HUES6 (cell line): ENCODE measurements around the gene PDPR.
"Not testable (repeated sequence)": the region's sequence is repeated elsewhere in the genome, so short reads cannot be mapped to it uniquely, and the experiment has no call there.

Experiments used
- H3K27ac ChIP-seq: 2 replicates; pipeline ENCODE4 v1.7.0; 2013; ENCODE audit warnings: low read depth, mild to moderate bottlenecking, low read length, inconsistent platforms
- H3K27me3 ChIP-seq: 2 replicates; pipeline ENCODE4 v1.6.1; 2013; ENCODE audit warnings: low read length; ENCODE audit not compliant: control insufficient read depth, insufficient read depth
- H3K36me3 ChIP-seq: 2 replicates; pipeline ENCODE4 v1.6.1; 2013; ENCODE audit warnings: low read length; ENCODE audit not compliant: control insufficient read depth, insufficient read depth
- H3K4me1 ChIP-seq: 2 replicates; pipeline ENCODE4 v1.6.1; 2013; ENCODE audit warnings: low read length; ENCODE audit not compliant: control insufficient read depth, insufficient read depth
- H3K4me3 ChIP-seq: 2 replicates; pipeline ENCODE4 v1.5.1; 2013; ENCODE audit warnings: low read depth, low read length
- H3K9ac ChIP-seq: one replicate; pipeline ENCODE4 v1.6.1; 2013; ENCODE audit warnings: mild to moderate bottlenecking, low read length
- H3K9me3 ChIP-seq: 2 replicates; pipeline ENCODE4 v1.6.1; 2013; ENCODE audit warnings: low read depth, low read length; ENCODE audit not compliant: control insufficient read depth, insufficient read depth

The PDPR gene

GRCh38 chr16:70199170-70199569 is 85.0 kb downstream of the PDPR start:
- not testable (repeated sequence) for H3K27ac ChIP-seq, H3K9me3 ChIP-seq, H3K4me3 ChIP-seq, H3K4me1 ChIP-seq, H3K9ac ChIP-seq, H3K27me3 ChIP-seq, H3K36me3 ChIP-seq

GRCh38 chr16:70200063-70200462 is 85.9 kb downstream of the PDPR start:
- H3K4me3 ChIP-seq, H3K36me3 ChIP-seq, H3K9me3 ChIP-seq, H3K27me3 ChIP-seq, H3K9ac ChIP-seq, H3K27ac ChIP-seq, H3K4me1 ChIP-seq: not testable (repeated sequence)

- H3K27me3 ChIP-seq, H3K4me3 ChIP-seq, H3K36me3 ChIP-seq, H3K9me3 ChIP-seq, H3K9ac ChIP-seq, H3K4me1 ChIP-seq, H3K27ac ChIP-seq: not testable (repeated sequence)
These were observed 89.4 kb downstream of the PDPR start for GRCh38 chr16:70203508-70203907.

- H3K27ac ChIP-seq, H3K9ac ChIP-seq, H3K4me1 ChIP-seq, H3K9me3 ChIP-seq, H3K4me3 ChIP-seq, H3K36me3 ChIP-seq, H3K27me3 ChIP-seq: not testable (repeated sequence)
These were observed 89.9 kb downstream of the PDPR start for GRCh38 chr16:70204010-70204409.

GRCh38 chr16:70204668-70205405 is 90.7 kb downstream of the PDPR start:
- not testable (repeated sequence) for H3K36me3 ChIP-seq, H3K27me3 ChIP-seq, H3K4me3 ChIP-seq, H3K9me3 ChIP-seq, H3K9ac ChIP-seq, H3K27ac ChIP-seq, H3K4me1 ChIP-seq

GRCh38 chr16:70206382-70206781 is 92.2 kb downstream of the PDPR start:
- not testable (repeated sequence) for H3K36me3 ChIP-seq, H3K4me3 ChIP-seq, H3K9ac ChIP-seq

More at GRCh38 chr16:70206382-70206781, 92.2 kb downstream of the PDPR start:
- not testable (repeated sequence) for H3K4me1 ChIP-seq, H3K9me3 ChIP-seq, H3K27ac ChIP-seq, H3K27me3 ChIP-seq
